Stimulated activated CD4-positive, alpha-beta T cell treated with anti-CD3 and anti-CD28 coated beads, Interleukin-15, amount 100 ng/mL, for 48 hours (primary cell): ENCODE results near the gene FOXO3B.
"Not testable (repeated sequence)": the region's sequence is repeated elsewhere in the genome, so short reads cannot be mapped to it uniquely, and the experiment has no call there.

Source experiments
- DNase-seq, 2 donors: peaks; one replicate each; pipeline ENCODE4 v3.0.0-alpha.2; 2020; ENCODE audit warnings: low read depth in 2 of 2

FOXO3B gene

GRCh38 chr17:18650094-18650493 is 32.0 kb downstream of the FOXO3B start:
- not testable (repeated sequence) for DNase-seq

GRCh38 chr17:18644291-18644690 is 37.8 kb downstream of the FOXO3B start, which contains the start of gene TBC1D28:
TSS of gene TBC1D28 (minus strand) at chr17:18644391. CDS start at chr17:18641352, 3,039 bp downstream.
- not testable (repeated sequence) for DNase-seq

- not testable (repeated sequence) for DNase-seq
Measured at GRCh38 chr17:18643124-18643523, 39.0 kb downstream of the FOXO3B start.

GRCh38 chr17:18638357-18638756 is 43.8 kb downstream of the FOXO3B start:
- not testable (repeated sequence) for DNase-seq

- not testable (repeated sequence) for DNase-seq
Measured at GRCh38 chr17:18636237-18636636, 45.9 kb downstream of the FOXO3B start.

GRCh38 chr17:18635773-18636172 is 46.3 kb downstream of the FOXO3B start:
- not testable (repeated sequence) for DNase-seq

- not testable (repeated sequence) for DNase-seq
Measured at GRCh38 chr17:18634550-18635263, 47.4 kb downstream of the FOXO3B start.
